HG03066 (cell line): ENCODE data around the gene OXCT2.

ENCODE experiments used
- ATAC-seq: cut with Tn5 transposase; IDR thresholded peaks from one replicate; pipeline ENCODE4 v1.9.1; 2021; ENCODE audit warnings: low read depth; ENCODE audit not compliant: unreplicated experiment

OXCT2 gene

DNA sequence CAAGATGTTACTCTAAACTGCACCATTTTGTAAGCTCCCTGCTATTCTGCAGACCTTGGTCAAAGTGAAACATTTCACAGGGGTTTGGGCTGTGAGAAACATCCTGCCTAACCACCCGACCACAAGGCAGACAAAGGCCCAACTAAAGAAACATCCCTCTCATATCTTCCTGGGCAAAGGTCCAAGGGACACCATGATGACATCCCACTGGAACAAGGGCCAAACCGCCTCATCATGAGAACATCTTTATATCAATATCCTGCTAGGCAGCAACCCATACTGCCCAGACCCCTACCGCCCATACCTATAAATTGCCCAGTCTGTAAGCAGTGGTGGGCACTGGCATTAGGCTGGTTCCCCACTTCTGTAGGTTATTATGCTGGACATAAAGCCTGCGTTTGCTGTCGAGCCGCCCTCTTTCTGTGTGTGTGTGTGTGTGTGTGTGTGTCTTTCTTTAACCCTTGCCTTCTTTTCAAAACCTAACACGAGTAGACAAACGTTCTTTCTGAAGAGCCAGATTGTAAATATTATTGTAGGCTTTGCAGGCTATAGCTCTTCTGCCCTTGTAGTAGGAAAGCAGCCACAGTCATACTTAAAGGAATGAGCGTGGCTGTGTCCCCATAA is 33.5 kb downstream of the OXCT2 start:
- ATAC-seq = no peak

DNA sequence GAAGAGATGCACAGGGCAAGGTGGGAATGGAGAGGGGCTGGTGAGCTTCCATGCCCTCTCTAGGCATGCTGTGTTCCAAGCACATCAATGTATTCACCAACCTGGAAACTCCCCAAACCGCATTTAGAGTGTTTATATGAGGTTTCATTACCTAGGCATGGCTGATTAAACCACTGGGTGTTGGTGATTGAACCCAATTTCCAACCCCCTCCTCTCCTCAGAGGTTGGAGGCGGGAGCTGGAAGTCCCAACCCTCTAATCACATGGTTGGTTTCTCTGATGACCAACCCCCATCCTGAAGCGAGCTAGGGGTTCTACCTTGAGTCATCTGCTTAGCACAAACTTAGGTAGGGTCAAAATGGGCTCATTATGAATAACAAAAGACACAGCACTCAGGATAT is 35.4 kb downstream of the OXCT2 start:
- no peak for ATAC-seq

DNA sequence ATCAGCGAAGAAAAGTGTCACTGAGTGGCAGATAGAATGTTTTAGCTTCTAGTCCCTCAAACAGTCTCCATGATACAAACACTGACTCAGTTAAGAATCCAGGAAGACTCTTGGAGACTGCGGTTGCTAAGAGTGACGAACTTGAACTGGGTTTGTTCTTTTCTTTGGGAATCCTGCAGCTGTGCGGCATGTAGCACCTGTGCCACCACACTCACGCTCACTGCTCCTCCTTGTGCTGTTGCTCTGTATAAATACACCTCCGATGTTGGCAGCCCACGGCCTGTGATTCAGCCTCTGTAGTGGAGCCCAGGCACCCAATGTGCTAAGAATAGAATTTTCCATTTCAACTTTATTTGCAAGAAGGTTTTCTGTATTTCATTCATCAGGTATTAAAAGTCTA is 38.0 kb downstream of the OXCT2 start:
- ATAC-seq = no peak

DNA sequence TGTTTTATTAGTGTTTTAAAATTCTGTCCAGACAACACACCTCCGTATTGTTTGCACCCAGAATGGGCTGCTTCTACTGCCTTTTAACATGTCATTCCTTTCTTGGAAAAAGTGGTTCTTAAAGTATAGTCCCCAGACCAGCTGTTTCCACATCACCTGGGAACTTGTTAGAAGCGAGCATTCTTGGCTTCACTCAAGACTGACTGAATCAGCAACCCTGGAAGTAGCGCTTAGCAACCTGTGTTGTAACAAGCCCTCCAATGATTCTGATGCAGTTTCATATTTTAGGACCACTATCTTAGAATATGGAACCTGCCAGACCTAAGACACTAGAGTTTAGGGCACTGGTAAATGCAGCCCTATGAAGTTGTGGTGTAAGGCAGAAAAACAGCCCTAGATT is 38.4 kb downstream of the OXCT2 start:
- no peak for ATAC-seq

DNA sequence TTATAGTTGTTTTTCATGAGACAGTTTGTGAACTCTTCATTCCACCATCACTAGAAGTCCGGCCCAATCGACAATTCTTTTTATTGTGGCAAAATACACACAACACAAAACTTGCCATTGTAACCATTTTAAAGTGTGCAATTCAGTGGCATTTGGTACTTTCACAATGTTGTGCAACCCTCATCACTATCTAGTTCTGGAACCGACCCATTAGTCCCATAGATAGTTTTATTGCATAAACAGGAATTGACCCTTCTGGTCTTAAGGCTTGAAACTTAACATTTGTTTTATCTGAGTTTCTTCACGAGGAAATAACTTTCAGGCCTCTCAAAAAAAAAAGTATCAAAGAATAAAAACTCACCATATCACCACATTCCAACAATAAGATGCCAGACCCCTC is 41.3 kb downstream of the OXCT2 start:
- ATAC-seq = no peak

DNA sequence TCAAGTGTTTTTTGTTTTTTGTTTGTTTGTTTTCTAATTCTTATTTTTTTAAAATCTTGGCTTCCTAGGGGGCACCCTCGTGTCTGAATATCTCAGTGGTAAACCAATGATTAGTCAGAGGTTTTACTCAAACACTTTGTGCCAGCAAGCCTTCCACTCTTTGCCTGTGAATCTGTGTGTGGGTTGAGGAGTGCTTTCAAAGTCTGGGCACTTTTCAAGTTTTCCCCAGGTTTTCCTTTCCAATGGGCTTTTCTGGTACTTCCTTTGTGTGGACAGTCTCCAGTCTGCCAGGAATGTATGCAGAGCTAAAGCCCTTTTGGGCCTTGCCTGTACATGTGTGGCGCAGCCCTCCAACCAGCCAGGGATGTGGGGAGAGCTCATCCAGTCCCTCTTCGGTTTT is 42.1 kb downstream of the OXCT2 start:
- no peak for ATAC-seq

DNA sequence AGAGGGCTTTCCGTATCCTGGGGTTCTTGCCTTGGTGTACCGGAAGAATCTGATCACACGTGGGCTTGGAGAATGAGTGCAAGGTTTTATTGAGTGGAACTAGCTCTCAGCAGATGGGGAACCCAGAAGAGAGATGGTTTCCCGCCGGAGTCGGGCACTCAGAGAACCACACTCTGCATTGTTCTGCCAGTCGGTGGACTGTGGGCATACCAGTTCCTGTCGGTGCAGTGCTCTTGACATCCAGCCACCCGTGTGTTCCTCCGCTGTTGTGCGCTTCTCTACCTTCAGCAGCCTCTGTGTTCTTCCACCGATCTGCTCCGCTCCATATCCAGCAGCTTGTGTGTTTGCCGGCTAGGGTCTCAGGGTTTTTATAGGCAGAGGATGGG is 43.2 kb downstream of the OXCT2 start:
- ATAC-seq = no peak

DNA sequence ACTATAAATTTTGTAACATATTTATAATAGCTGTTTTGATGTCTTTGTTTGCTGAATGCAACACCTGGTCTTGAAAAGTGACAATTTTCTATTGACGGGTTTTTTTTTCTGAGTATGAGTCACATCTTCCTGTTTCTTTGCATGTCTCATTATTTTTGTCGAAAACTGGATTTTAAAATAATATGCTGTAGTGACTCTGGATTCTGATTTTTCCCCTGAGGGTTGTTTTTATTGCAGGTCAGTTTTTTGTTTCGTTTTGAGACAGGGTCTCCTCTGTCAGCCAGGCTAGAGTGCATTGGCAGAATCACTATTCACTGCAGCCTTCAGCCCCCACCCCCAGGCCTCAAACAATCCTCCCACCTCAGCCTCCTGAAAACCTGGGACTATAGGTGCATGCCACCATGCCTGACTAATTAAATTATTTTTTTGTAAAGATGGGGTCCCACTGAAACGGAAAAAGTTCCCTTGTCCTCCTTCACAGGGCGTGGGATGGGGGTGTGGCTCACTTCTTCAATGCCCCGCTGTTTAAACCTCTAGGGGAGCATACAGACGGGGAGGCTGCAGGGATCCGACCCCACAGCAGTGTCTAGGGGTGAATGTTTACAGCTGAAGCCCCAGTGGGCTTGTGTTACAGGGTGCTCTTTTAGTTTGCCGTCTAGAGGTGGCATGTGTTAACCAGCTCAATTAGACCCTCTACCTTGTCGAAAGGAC is 43.8 kb downstream of the OXCT2 start:
- no peak for ATAC-seq

DNA sequence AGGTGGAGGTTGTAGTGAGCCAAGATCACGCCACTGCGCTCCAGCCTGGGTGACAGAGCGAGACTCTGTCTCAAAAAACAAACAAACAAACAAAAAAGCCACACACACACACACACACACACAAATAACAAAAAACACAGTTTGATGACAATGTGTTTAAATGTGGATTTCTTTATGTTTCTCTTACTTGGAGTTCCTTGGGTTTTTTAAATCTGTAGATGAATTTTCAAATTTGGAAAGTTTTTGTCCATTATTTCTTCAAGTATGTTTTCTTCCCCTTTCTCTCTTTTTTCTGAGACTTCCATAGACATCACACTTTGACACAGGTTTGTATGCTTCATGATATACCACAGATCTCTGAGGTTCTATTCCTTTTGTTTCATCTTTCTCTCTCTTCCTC is 44.5 kb downstream of the OXCT2 start:
- no peak for ATAC-seq

DNA sequence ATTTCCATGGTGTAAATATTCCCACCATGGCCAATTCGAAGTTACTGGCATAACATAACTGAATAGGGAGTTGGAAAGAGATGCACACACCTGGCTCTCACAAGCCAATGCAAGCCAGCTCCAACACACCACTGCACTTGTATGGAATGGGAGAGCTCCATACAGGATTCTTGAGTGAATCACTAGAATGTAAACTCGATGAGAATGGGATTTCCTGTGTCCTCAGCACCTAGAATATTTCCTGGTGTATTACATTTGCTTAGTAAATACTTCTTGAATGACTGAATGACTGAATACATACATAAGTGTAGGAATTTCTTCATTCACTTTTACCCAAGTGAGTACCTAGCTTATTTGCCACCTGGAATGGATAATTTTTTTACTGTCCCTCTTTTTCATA is 48.7 kb downstream of the OXCT2 start:
- no peak for ATAC-seq

DNA sequence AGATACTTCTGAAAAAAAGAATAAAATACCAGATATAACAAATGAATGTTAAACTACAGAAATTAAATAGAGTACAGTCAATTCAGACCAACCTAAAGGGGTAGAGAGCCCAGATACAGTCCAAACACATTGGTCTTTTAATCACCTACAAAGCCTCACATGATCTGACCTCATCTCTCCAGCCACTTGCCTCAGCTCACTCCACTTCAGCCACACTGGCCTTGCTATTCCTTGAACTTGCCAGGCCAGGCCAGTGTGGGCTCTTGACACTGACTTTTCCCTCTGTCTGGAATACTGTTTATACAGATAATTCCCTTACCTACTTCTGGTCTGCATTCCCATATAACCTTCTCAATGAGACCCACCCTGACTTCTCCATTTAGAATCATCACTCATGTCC is 49.5 kb downstream of the OXCT2 start:
- no peak for ATAC-seq

DNA sequence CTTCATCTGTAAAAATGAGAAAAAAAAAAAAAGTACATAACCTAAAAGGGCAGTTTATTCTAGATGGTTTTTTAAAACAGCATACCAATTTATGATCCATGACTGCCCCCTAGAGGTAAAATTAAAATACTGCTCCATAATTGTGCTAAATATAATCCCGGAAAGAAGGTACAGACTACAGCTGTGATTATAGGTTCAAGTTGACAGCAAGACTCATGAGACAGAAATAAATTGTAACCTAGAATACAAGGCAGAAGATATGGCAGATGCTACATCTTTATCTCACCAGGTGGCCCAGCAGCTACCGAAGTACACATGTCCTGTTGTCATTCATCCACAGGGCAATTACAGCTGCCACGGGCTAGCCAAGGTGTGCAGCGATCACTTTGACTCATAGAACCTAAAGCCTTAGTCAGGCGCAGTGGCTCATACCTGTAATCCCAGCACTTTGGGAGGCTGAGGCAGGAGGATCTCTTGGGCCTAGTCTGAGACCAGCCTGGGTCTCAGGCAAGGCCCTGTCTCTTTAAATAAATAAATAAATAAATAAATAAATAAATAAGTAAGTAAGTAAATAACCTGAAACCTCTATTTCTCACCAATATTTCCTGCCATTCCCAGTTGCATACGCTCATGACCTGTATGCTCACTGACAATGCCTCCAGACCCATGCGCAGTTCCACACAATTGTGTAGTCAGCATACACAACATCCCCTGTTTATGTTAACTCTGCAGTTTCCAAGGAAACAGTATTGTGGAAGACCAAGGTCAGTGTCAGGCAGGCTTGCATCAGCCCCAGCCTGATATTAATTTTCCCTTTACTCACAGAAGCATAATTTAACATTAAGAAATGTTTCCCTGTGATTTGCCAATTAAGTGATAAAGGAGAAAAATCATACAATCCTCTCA is 50.8 kb downstream of the OXCT2 start:
- ATAC-seq = no peak
